Effector CD4-positive, alpha-beta T cell (primary cell): ENCODE measurements around the gene S100PBP.

Experiments used
- DNase-seq: peaks from one replicate; pipeline ENCODE4 v3.0.0-alpha.2; 2020

The S100PBP gene

DNA sequence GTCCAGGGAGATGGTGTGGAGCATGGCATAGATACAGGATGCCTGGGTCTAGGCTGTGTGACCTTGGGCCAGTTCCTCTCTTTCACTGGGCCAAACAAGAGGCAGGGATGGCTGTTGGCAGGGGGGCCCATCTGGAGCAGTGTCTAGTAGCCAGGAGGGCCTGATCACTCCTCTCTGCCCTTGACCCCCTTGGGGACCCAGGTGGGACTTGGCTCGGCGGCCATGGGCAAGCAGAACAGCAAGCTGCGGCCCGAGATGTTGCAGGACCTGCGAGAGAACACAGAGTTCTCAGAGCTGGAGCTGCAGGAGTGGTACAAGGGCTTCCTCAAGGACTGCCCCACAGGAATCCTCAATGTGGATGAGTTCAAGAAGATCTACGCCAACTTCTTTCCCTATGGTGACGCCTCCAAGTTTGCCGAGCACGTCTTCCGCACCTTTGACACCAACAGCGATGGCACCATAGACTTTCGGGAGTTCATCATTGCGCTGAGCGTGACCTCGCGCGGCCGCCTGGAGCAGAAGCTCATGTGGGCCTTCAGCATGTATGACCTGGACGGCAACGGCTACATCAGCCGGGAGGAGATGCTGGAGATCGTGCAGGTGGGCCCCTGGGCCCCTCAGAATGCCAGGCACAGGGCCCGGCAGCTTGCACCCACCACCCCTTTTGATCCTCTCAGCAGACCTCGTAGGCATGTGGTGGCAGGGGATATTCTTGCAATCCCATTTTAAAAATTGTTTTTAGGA, 71.4 kb downstream of the S100PBP start:
- no peak for DNase-seq

DNA sequence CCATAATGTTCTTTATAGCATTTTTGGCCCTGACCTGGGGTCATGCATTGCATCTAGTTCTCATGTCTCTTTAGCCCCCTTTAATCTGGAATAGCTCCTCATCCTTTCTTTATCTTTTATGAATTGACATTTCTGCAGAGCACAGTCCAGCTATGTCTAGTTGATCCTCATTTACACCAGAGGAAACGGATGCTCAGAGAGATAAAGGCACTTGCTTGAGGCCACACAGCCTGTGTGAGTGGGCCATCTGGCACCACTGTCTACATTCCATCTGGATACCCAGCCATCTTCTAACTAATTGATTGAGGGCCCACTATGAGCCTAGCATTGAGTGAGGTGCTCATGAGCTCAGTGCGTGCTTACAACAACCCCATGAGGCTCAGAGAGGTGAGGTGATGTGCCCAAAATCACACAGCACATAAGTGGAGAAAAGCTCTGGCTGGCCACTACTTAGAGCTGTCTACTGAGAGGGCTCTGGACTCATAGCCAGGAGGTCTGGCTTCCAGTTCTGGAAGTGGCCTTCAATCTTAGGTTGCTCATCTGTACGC, 72.4 kb downstream of the S100PBP start:
- DNase-seq, result no peak

DNA sequence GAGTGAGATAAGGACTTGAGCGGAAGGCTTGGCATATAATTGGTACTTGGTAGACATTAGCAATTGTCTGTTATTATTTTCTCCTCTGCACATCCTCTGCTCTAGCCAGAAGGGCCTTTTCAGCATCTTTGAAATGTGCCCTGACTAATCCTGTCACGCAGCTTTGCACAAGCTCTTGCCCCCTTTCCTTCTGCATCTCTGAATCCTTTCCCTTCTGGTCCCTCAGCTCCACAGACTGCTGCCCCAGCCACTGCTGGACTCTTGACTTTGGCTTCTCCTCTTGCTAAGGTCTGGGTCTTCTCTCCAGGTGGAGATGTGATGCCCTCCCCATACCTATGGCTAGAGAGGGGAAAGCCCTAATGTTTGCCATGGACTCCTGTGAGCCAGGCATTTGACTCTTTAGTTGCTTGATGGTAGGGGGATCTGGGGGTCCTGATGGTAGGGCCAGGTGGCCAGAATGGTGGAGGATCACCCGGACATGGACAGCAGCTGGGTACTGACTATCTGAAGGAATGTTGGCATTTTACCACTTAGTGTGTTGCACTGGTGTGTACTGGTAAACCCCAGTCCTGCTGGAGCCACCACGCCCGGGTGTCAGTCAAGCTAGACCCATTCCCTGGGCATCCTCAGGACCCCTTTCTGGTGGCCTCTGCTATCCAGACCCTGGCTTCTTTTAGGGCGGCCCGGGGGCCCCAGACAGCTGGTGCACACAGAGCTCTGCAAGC, 73.2 kb downstream of the S100PBP start:
- no peak for DNase-seq

DNA sequence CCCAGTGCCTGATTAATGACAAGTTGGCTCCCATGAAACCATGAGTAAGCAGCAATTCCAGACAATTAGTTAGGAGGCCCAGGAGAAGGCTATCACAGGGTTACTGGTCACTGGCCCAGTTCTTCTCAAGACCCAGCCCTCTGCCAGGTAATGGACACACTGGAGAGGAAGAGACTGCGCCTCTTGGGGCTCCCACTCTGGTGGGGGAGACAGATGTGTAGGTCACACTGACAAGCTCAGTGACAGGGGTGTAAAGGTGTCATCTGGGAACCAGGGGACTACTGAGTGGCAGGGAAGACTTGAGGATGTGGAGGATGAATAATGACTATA, 73.8 kb downstream of the S100PBP start:
- DNase-seq, result no peak

DNA sequence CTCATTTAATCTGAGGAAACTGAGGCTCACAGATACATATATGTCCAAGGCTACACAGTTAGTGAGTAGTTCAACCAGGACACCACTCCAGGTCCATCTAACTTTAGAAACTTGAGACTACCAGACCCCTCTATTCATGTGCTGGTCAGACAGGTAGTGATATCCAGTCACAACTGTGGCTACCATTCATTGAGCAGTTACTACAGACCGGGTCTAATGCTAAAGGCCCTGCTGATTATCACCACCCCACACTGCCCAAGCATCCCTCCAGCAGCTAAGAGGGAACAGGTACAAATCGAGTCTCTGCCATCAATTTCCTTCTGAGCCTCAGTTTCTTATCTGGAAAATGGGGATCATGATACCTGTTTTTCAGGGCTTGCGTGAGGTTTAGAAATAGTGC, 74.2 kb downstream of the S100PBP start:
- DNase-seq, result no peak

DNA sequence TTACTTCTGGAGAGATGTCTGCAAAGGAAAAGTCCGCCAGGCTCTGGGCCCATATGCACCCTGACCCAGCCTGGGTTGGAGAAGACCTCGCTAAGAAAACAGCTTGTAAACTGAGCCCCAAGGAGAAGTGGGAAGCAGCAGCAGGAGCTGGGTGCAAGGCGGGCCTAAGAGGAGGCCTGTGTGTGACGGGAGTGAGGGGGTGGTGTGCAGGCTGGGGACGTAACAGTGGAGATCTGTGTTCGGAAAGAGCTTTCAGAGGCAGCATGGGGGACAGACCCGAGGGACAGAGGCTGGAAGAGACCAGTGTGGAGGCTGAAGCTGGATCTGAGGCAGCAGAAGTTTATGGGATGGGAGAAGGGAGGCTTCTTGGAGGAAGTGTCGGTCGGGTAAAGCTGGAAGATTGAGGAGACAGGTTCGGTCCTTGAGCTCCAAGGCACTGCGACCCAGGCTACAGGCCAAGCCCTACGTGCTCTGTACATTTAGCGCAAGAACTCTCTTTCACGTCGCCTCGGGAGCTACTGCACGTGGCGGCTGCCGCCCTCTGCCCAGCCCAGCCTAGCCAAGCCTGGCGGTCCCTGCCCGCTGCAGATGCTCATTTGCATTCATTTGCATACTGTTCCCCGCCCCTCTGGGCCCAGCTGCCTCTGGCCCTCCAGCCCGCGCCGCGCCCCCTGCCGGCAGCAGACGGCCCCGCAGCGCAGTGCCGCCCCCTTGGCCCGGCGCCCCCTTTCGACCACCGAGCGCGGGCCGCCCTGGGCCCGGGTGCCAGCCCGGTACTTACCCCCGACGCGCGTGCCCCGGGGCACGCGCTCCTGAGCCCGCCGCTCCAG, 75.1 kb downstream of the S100PBP start:
- no peak for DNase-seq

DNA sequence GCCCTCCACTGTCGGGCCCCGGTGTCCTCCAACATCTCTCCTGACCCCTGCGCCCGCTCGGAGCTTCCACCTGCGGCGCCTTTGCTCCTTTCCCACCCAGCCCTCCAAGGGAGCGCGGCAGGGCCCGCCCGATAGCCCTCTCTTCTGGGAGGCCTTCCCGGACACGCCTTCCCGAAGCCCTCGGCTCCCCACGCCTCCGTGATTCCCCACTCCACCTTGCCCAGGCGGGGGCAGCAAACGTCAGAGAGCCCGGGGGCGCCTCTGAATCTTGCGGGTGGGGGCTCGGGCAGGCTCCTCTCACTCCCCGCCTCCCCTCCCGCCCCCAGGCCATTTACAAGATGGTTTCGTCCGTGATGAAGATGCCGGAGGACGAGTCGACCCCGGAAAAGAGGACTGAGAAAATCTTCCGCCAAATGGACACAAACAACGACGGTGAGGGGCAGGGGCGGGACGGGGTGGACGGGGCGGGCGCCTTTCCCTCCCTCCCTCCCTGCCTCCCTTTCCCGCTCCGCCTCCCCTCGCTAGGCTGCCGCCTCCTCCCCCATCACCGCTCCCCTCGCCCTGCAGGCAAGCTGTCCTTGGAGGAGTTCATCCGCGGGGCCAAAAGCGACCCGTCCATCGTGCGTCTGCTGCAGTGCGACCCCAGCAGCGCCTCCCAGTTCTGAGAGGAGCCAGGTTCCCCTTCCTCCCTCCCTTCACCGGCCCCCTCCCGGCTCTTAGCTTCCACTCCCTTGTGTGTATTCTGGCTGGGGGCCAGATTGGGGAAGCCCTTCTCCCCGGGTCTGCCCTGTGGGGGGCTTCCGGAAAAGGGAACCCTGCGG, 76.0 kb downstream of the S100PBP start:
- DNase-seq, result no peak

DNA sequence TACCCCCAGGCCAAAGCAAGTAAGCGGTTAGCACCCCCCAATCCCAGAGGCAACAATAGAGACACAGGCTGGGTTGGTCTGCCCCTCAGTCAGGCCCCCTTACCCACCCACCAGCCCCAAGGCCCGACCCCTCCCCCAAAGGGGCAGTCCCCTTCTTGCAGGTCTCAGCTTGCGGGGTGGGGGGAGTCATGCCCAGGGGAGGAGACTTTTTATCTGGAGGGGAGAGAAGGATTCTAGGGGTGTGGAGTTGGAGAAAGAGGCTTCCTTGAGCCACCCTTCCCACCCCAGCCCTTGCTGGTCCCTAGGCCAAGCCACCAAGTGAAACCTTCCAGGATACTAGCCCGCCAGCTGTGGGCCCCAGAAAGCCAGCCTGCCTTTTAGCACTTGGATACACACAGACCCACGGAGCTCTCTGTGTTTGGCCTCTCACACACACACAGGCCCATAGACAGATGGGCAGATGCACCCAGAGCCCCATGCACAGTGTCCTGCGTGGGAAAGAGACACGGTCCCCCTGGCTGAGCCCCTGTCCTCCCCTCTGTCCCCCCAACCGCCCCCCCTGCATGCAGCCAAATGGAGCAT, 76.7 kb downstream of the S100PBP start:
- DNase-seq, result no peak

DNA sequence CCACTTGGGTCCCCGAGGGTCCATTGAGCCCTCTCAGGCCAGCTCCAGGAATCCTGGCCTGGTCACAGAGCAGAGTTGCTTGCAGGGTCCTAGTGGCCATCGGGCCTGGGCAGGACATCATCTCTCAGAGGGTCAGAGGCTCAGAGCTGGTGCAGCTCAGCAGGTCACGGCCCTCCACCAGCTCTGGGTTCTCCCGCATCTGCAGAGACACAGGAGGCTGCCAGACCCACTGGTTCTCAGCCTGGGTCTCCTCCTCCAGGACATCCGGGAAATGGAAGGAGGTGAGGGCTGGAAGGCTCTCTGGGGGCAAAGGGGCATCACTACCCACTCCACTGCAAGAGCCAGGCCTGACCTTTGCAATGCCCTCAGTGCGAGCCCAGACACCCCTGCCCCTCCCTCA, 77.2 kb downstream of the S100PBP start:
- DNase-seq, result no peak

DNA sequence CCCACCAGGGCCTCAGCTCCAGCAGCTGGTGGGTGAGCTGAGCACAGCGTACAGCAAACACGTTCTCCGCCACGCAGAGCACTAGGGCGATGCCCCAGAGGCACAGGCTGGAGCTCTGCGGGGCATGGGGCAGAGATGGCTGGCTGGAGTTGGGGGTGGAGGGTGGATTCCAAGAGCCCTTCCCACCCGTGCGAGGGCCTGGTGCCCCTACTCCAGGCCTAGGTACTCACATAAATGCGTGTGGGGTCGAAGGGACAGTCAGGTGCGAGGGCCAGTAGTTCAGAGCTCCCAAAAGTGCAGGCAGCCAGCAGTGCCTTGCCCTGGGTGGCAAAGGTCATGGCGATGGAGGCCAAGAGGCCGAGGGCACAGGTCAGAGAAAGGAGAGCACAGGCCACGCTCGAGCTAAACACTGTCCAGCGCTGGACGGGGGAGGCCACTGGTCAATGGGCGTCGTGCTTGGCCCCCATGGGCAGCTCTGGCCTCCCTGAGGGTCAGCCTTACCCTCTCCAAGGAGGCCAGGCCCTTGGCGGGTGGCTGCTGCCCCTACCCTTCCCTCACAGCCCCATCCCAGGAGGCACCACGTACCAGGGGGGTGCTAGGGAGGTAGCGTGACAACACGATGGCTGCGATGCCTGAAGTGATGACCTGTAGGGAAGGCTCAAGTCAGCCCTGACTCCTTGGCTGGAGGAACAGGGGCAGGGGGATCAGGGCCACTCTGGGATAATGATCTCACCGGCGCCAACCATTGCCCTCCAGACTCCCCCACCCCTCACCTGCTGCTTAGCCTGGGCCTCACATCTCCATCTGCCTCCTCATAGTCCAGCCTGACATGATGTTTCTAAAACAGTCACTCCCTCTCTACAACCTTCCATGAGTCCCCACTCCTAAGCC, 78.1 kb downstream of the S100PBP start:
- no peak for DNase-seq

DNA sequence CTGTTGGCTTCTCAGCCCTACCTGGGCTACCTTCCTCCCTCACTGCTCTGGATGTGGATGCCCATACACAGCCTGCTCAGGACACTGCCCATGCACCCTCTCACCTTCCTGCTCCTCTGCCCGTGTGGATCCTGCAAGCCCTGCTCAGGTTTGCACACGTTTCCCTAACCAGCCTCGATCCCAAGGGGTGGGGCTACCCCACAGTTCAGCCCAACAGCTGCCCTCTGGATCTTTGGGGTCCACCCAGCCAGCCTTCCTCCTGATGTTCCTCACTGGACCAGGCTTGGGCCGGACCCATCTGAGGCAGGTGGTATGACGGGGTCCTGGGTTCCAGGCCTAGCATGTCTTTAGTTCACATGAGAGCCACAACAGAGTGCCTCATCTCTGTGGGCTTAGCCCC, 79.0 kb downstream of the S100PBP start:
- no peak for DNase-seq

DNA sequence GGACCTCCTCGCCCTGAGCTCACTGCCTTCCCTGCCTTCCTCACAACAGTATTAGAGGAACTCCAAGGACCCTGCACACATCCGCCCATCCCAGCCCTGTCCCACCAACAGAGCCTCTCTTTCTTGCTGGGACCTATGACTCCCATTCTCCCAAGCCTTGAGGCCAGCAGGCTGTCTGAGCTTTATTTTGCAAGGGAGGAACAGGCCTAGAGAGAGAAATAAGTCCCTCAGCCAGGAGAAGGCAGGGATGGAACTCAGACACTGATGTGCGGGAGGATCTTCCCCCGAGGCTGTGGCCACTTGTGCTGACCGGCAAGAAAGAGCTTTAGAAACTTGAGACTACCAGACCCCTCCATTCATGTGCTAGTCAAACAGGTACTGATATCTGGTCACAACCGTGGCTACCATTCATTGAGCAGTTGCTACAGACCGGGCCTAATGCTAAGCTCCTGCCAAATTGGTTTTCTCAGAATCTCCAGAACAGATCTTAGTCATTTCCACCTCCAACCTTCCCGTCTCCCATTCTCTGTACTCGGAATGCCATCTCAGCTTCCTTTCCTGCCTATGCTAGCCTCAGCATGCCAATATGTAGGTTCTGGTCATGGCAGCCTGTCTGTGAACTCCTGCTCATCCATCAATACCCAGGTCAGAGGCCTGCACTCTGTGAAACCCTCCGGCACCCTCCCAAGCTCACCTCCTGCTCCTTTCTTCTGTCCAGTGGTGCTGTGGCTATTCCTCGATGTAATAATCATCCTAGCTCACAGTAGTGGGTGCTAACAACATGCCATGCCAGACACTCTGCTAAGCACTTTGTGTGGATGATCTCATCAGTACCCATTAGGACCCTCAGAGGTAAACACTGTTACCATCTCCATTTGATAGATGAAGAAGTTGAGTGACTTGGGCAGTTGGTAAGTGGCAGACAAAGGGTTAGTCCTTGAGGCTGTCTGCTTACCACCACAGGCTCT, 79.9 kb downstream of the S100PBP start:
- no peak for DNase-seq

DNA sequence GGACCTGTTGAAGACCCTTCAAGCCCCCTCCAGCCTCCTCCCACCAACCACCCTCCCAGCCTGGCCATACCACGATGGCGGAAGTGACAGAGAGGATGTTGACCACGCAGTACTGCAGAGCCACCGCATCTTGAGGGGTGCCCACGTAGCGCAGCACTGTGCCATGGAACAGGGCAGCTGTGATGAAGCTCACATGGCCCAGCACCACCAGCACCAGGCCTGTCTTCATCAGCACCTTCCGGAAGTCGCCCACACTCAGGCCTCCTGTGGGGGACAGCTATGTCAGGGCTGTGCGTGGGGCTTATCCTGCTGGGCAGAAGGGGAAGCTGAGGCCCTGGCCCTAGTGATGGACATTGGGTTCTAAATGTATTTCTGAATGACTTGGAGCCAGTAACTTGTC, 80.6 kb downstream of the S100PBP start:
- no peak for DNase-seq

DNA sequence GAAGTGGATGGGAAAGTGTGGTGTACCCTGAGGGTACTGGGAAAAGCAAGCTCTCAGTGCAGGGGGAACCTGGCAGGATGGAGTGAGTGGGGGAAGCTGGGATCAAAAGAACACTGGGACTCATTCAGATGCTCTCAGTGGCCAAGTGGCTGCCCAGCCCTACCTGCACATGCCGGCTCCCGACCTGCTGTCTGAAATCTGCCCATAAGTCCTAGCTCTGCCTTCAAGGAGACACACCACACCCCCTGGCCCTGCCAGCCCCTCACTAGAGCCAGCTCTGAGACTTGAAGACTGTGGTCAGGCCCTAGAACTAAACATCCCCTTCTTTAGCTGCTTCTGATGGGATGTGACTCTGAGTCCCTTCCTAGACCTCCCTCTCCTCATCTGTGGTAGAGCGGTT, 81.5 kb downstream of the S100PBP start:
- no peak for DNase-seq

DNA sequence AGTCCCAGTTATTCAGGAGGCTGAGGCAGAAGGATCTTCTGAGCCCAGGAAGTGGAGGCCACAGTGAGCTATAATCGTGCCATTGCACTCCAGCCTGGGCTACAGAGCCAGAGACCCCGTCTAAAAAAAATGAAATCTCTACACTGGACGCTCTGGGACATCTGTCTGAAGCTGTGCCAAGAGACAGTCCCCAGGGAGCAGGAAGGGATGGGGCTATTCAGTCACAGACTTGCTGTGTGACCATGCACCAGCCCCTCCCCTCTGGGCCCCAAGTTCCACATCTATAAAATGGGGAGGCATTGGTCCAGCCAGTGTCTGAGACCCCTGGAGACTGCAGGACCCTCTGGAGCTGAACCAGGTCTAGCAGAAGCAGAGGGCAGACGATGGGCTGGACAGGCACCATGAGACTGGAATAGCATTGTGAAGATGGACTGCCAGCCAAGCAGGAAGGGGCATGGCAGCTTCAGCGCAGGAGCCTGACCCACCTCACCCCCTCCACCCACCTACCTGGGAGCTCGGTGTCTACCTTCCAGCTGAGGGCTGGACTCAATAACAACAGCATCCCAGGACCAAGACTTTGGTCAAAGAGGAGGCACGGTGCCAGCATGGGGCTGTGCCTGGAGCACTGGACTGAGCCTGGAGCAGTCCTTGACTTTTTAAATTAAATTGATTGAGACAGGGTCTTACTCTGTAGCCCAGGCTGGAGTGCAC, 82.3 kb downstream of the S100PBP start:
- DNase-seq, result no peak

DNA sequence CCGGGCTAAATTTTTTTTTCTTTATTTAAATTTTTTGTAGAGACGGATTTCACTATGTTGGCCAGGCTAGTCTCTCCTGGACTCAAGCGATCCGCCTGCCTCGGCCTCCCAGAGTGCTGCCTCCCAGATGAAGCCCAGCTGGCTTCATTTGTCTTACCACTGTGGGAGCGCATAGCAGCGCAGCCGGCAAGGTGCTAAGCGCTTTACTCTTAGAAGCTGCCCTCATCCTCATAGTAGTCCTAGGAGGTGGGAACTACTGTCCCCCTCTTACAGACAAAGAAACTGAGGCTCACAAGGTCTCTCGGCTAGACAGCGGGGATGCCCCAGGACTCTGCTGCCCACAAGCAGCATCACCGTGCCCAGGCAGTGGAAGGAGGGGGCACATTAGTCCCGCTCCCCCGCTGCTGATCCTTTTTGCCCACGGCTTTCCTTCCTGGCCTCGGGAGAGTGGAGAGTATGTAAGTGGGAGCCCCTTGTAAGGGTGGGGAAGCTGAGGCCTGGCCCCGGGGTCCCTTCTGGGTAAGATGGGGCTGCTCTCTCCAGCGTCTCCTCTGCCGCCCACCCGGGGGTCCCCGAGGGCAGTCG, 83.0 kb downstream of the S100PBP start:
- no peak for DNase-seq

DNA sequence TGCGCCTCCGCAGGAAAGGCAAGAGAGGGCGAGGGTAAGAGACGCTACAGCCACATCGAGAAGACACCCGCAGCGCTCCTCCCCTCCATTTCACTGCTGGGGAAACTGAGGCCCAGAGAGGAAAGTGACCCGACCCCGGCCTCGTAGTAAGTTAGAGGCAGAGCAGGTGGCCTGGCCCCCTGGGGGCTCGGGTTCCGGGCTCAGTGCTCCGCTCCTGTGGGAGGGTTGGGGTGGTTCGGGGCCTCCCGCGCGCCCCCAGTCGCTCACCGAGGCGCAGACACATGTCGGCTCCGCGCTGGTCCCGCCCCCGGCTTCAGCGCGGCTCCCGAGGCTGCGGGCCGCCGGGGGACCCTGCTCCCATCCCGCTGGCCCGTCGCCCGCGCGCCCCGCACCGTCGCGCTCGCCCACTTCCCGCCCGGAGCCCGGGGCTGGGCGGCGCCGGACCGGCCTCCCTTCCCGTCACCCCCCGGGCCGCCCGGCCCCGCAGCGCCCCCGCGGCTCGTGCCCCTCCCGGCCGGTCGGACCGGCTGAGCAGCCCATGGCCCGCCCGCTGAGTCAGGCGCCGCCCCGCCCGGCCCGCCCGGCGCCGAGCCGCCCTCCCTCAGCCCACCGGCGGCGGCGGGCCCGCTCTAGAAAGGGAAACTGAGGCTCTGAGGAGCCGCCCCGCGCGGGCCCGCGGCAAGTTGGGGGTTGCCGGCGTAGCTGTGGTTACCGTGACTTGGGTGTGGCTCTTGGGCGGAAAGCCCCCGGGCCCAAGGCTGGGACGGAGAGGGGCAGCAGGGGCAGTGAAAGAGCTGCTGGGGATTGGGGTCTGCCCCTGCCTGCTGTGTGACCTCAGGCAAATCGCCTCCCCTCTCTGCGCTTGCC, 83.7 kb downstream of the S100PBP start, which contains the start of gene TMEM54:
TSS of gene TMEM54 (minus strand) at position 434 of the 867 bp plus-strand sequence. CDS start at position 283, 151 bp downstream.
- no peak for DNase-seq
